OCI-LY7 (cell line): ENCODE measurements around the gene C2CD4A.

Source experiments
- EZH2phosphoT487 ChIP-seq: fragments of 200-600 bp; sonication (generic); IDR thresholded peaks from 2 replicates; pipeline ENCODE4 v1.6.1; 2018; ENCODE audit warnings: low read depth, borderline replicate concordance, mild to moderate bottlenecking, mixed run types, antibody characterized with exemption, low read length, moderate library complexity, mixed read lengths
- TF ChIP-seq, protein P1 (sequence below): fragments of 200-600 bp; sonication (generic); conservative IDR thresholded peaks from 2 replicates; pipeline ENCODE4 v1.5.1; 2014; ENCODE audit warnings: mild to moderate bottlenecking, antibody characterized with exemption, low read length, moderate library complexity, mixed read lengths

DNA sequence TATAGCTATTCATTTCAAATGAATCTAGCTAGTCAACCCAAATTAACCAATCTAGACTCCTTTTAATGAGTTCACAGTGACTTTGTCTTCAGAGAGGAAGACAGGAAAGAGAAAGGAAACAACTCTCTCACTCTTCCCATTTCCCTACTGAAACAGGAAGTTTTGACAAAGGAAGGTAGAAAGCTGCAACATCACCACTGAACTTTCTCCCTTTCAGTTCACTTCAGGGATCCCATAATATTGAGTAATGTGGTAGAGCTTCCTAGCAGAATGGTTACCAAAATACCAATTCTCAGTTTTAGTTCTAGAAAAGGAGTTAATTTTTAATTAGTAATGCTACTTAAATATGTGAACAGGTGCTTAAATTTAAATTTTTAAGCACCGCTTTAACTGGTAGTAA is 14.1 kb upstream of the C2CD4A start:
- TF ChIP-seq, protein P1, sequence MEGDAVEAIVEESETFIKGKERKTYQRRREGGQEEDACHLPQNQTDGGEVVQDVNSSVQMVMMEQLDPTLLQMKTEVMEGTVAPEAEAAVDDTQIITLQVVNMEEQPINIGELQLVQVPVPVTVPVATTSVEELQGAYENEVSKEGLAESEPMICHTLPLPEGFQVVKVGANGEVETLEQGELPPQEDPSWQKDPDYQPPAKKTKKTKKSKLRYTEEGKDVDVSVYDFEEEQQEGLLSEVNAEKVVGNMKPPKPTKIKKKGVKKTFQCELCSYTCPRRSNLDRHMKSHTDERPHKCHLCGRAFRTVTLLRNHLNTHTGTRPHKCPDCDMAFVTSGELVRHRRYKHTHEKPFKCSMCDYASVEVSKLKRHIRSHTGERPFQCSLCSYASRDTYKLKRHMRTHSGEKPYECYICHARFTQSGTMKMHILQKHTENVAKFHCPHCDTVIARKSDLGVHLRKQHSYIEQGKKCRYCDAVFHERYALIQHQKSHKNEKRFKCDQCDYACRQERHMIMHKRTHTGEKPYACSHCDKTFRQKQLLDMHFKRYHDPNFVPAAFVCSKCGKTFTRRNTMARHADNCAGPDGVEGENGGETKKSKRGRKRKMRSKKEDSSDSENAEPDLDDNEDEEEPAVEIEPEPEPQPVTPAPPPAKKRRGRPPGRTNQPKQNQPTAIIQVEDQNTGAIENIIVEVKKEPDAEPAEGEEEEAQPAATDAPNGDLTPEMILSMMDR, result no peak
- no peak for TF ChIP-seq EZH2phosphoT487
